ENCODE results near the gene PTPN9.
"Not testable (repeated sequence)": the region's sequence is repeated elsewhere in the genome, so short reads cannot be mapped to it uniquely, and the experiment has no call there.

Gene PTPN9

DNA sequence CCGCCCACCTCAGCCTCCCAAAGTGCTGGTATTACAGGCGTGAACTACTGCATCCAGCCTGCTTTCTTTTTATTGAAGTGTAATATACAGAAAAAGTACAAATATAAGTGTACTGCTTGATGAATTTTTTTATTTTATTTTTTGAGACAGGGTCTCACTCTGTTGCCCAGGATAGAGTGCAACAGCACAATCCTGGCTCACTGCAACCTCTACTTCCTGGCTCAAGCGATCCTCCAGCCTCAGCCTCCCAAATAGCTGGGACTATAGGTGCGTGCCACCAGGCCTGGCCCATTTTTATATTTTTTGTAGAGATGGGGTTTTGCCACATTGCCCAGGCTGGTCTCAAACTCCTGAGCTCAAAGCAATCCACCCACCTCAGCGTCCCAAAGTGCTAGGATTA, 3.8 kb upstream of the PTPN9 start:
- not testable (repeated sequence) for DNase-seq

DNA sequence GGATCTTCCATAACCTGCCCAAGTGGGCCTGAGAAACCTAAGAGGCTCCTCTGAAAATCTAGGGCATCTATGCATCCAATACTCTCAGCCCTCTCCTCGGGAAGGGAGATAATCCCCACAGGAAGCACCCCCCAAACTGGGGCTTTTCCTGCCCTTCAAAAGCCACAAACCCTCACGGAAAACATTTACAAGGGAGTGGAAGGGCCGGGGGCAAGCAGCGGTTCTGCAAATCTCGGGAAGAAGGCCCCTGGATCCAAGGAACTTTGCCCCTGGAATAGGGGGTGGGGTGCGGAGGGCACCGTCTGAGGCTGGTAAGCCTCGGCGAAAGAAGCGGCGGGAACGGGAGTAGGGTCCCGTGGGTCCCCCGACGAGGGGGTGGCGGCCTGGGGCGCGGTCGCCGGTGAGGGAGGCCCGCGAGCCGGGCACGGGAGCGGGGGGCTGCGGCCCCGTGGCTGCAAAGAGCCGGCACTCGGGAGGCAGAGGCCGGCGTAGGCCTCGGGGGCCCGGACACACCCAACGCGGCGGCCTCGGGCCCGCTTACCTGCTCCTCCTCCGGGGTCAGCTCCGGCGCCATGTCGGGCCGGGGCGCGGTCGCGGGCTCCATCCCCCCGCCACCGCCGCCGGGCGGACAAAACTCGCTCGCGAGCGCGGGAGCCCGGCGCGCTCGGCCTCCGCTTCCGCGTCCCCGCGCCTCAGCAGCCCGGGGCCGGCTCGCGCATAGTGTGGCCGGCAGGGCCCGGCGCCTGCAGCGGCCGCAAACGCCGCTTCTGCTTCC, 755 bp downstream of the PTPN9 start:
- DNase-seq = peak; percentile 46

DNA sequence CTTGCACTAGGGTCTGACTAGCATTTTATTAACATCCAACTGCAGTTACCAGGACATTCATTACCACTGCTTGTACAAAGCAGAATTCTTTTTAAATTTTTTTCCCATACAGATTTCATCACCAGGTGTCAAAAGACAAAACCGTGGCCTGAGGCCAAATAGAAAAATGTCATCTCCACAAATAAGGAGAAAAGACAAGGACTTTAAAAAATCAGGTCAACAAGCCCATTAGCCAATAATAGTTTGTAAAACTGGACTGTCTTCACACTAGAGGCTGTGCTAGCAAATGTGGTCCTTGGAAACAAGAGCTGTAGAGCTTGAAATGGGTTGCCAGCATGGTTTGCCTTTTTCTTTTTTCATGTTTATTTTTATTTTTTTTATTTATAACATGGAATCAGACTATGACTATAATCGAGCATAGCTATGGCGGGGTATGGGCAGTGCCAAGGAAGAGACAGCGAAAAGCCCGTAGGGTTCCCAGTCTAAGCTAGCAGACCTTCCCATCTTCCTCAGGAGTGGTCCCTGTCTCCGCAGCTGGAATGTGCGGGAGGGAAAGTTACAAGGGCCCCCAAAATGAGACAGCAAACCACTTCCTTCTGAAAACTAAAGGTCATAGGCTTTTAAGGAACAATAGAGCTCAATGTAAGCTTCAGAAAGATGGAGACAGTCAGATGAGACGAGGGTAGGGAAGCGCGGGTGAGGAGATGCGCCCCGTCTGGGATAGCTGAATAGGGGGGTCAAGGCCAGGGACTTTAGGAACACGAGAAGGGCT, 1.5 kb downstream of the PTPN9 start:
- peak; percentile 21 for DNase-seq

DNA sequence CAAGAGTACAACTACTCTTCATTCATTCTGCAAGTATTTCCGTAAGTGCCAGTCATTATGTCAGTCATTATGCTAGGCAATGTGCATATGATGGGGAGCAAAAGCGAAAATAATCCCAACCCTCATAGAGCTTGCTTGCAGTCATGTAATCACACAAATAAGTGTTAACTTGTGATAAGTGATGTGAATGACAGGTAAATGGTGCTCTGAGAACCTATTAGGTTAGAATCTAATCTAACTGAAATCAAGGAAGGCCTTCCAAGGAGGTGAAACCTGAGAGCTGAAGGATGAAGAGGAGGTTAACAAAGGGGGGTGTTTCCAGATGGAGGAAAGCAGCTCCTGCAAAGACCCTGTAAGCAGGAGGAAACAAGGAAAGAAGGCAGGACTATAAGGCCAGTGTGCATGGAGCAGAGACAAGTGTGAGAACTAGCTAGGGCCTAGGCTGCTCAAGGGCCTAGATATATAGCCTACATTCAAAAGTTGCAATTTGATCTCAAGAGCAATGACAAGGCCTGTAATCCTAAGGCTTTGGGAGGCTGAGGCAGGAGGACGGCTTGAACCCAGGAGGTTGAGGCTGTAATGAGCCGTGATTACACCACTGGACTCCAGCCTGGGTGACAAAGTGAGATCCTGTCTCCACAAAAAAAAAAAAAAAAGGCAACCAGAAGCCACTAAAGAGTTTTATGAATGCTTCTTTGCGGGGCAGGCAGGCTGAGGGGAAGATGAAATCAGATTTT, 5.3 kb downstream of the PTPN9 start:
- no peak for DNase-seq

DNA sequence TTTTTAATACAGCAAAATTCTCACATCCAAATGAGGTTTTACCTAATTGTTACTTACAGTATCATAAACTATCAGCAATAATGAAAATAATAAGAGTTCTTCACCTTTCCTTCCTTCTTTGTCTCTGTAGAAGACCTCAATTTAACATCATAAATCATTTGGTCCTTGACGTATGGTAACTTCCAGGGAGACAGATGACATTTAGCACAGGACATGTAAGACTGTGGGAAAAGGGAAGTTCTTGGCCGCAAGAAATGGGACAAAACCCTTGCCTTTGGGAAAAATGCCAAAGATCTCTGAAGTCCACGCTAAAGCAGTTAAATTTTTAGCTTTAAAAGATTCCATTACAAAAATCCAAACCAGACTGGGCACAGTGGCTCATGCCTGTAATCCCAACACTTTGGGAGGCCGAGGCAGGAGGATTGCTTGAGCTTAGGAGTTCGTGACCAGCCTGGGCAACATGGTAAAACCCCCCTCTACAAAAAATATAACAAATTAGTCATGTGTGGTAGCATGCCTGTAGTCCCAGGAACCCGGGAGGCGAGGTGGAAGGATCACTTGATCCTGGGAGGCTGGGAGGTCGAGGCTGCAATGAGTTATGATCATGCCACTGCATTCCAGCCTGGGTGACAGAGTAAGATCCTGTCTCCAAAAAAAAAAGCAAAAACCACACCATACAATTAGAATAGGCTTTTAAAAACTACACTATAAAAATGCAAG, 8.8 kb downstream of the PTPN9 start:
- no peak for DNase-seq

DNA sequence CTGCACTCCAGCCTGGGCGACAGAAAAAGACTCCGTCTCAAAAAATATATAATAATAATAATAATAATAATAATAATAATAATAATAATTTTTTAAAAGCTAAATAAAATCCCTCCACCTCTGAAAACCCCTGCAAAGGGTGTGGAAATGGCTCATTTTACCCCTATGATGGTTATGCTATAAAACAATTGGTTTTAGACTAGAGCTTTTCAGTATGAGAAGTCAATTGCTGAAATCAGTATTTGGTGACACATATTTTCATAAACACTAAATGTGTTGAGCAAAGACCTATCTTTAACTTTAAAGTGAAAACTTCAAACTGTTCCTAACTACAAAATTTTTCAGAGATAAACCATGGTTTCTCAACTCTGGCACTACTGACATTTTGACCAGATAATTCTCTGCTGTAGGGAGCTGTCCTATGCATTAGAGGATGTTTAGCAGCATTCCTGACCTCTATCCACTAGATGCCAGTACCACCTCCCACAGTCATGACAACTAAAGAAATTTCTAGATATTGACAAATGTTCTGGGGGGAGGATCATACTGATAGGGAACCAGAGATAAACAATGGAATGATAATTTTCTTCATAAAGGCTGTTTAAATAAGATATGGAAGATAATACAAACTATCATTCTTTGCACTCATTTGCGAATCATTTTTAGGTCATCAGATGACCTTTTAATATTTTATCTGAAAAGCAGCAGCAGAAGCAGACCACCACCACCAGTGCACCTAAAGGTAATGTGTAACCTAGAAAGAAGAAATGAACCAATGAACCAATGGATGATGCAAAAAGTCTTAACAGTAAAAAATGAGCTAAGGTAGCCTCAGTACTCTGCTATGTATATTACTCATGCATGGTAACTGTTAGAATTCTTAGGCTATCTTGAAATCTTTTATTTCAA, 13.8 kb downstream of the PTPN9 start:
- no peak for DNase-seq

DNA sequence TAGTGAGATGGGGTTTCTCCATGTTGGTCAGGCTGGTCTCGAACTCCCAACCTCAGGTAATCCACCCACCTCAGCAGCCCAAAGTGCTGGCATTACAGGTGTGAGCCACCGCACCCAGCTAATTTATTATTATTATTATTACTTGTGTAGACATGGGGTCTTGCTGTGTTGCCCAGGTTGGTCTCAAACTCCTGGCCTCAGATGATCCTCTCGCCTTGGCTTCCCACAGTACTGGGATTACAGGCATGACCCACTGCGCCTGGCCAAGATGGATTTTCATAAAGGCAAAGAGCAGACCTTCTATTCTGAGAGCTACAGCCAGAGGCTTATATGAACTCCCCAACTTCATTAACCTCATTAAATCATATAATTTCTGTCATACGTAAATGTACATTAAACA, 17.2 kb downstream of the PTPN9 start:
- no peak for DNase-seq

DNA sequence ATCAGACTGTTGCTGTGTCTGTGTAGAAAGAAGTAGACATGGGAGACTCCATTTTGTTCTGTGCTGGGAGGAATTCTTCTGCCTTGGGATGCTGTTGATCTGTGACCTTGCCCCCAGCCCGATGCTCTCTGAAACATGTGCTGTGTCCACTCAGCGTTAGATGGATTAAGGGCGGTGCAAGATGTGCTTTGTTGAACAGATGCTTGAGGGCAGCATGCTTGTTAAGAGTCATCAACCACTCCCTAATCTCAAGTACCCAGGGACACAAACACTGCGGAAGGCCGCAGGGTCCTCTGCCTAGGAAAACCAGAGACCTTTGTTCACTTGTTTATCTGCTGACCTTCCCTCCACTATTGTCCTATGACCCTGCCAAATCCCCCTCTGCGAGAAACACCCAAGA, 19.8 kb downstream of the PTPN9 start:
- not testable (repeated sequence) for DNase-seq

DNA sequence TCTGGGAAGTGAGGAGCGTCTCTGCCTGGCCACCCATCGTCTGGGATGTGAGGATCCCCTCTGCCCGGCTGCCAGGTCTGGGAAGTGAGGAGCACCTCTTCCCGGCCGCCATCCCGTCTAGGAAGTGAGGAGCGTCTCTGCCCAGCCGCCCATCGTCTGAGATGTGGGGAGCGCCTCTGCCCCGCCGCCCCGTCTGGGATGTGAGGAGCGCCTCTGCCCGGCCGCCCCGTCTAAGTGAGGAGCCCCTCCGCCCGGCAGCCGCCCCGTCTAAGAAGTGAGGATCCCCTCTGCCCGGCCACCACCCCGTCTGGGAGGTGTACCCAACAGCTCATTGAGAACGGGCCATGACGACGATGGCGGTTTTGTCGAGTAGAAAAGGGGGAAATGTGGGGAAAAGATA, 20.2 kb downstream of the PTPN9 start:
- DNase-seq = not testable (repeated sequence)

DNA sequence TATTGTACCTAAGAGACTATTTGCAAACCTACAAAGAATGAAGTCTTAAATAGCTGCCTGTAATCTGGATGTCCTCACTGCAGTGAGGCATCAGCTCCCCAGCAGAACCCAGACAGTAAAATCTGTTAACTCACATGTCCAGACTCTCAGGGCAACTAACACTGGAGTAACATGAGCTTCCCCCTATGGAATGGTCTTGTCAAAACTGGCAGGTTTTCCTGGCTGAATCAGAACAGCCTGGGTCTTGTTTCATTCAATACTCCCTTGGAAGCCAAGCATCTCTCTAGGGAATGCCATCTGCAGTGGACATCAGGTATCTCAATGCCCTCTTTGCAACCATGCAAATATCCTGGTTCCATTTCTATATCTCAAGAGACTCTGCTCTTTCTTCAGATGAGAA, 24.4 kb downstream of the PTPN9 start:
- DNase-seq = no peak

DNA sequence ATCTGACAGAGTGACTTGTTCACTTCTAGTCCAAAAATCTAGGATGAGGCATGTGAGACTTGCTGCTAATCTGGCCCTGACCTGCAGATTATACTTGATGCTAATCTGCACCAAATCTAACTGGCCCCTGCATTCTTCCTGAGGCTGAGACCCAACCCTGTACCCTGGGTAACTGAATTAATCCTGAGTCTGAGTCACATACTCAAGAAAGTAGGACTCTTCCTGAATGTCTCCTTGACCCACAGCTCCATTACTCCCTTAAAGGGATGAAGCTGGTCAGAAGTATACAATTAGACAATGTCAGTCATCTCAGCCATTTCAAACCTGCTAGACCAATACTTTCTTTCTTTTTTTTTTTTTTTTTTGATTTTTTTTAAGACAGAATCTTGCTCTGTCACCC, 25.5 kb downstream of the PTPN9 start:
- no peak for DNase-seq

DNA sequence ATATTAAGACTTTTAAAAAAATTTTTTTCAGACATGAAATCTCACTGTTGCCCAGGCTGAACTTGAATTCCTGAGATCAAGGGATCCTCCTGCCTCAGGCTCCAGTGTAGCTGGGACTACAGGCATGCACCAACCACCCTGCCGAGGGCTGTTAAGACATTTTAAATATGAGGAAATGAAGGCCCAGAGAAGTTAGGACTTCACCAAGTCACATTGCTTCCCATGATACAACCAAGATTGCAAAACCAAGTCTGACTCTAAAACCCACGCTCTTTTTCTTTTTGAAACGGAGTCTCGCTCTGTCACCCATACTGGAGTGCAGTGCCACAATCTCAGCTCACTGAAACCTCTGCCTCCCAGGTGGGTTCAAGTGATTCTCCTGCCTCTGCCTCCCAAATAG, 28.0 kb downstream of the PTPN9 start:
- no peak for DNase-seq

DNA sequence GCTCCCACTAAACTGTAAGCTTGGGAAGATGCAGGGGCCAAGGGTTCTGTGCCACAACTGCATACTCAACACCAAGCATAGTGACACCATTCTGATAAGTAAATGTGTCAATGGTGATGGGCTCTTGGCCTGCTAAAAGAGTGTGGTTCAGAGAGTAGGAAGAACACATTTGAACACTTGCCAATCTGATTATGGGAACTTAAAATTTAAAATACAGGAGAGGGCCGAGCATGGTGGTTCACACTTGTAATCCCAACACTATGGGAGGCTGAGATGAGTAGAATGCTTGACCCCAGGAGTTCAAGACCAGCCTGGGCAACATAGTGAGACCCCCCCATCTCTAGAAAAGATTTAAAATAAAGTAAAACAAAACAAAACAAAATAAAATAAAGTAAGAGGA, 34.1 kb downstream of the PTPN9 start:
- DNase-seq = no peak

DNA sequence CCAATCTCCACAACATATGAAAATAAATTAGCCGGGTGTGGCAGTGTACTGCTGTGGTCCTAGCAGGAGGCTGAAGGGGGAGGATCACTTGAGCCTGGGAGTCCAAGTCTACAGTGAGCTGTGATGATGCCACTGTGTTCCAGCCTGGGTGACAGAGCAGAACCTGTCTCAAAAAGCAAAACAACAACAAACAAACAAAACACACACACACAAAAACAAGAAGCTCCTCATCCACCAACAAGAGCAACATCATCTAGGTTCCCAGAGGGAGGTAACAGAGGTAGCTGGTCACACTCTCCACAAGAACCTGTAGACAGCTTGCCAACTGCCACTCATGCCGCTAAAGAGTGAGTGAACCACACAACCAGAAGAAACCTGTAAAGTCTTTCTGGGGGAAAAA, 34.8 kb downstream of the PTPN9 start:
- DNase-seq = no peak

DNA sequence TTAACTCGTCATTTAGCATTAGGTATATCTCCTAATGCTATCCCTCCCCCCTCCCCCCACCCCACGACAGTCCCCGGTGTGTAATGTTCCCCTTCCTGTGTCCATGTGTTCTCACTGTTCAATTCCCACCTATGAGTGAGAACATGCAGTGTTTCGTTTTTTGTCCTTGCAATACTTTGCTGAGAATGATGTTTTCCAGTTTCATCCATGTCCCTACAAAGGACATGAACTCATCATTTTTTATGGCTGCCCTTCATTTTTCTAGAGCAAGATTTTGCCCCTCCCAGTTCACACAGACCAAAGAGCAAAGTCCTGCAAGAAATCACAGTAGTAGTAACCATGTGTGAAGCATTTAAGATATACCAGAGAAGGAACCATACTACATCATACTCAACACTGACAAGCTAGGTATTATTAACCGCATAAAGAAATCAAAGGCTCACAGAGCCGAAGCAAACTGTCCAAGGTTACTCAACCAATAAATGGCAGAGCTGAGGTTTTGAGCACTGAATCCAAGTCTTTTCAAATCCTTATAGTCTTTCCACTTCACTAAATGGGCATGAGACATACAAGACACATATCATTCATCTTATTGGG, 36.1 kb downstream of the PTPN9 start:
- not testable (repeated sequence) for DNase-seq

DNA sequence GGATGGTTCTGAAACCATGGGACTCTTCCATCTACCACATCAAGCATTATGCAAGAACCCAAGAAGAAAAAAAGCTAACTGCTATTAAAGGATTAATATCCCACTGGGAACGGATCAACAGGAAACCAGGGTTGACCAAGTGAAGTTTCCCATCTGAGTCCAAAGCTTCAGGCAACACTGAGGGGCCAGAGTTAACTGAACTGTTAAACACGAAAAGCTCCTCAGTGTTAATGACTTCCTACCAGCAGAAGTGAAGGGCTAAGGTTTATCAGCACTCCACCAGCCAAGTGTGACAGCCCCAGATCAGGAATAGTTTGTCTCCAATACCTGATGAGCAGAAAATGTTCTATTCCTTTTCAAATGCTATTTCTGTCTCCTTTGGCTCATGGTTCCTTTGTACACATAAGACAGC, 36.7 kb downstream of the PTPN9 start:
- DNase-seq = no peak

DNA sequence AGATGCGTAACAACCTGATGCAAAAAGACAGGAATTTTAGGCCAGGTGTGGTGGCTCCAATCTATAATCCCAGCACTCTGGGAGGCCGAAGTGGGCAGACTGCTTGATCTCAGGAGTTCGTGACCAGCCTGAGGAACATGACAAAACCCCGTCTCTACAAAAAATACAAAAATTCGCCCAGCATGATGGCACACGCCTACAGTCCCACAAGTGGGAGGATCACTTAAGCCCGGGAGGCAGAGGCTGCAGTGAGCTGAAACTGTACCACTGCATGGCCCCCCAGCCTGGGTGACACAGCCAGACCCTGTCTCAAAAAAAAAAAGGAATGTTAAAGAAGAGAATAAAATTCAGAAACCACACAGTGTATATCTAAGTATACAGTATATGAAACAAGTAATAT, 40.7 kb downstream of the PTPN9 start:
- DNase-seq = no peak

DNA sequence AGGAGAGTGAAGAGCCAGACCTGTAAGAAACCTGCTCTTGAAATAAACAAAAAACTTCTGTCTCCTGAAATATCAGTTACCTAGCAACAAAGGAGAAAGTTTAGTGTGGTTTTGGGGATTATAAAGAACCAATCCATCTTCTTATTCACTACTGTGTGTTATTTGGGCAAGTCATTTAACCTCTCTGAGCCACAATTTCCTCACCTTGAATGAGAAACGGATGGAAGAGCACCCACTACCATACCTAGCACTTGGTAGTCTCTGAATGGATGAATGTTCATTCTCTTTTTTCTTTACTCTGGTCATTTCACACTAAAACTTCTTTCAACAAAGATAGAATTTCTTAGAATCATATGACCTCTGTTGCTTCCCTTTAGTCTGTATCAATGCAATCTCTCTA, 45.2 kb downstream of the PTPN9 start:
- DNase-seq = no peak

DNA sequence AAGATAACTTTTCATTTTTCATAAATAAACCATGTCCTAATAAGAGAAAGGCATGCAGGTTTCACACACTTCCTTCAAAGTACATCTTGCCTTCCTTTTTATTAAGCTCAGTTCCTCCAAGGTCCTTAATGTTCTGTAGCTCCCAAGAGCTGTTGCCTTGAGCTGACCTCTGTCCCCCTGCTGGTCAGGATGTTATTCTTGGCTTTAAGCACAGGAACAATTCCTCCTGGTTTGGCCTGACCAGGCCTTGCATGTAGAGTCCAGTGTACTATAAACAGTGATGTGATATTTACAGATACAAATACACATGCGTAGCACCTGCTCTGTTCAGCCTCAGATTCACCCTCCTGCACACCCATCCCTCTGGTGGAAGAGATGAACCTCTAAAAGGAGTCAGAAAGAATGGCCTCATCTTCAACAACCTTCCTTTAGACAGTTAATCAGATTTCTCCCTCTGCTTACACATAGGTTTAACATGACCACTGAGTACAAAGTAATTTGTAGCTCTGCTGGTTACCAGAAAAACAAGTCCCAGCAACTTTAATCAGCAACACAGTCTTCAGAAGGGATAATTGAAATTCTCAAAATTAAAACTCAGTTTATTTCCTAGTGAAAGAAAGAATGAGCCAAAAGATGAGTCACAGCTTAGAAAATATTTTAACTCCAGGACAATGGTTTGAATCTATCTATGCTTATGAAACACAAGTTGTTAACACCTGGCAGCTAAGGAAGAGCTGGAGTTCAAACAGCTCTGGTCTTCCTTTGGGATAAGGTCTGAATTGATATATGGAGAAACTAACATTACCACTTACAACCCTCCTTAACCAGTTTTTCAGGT, 46.5 kb downstream of the PTPN9 start:
- DNase-seq = no peak

DNA sequence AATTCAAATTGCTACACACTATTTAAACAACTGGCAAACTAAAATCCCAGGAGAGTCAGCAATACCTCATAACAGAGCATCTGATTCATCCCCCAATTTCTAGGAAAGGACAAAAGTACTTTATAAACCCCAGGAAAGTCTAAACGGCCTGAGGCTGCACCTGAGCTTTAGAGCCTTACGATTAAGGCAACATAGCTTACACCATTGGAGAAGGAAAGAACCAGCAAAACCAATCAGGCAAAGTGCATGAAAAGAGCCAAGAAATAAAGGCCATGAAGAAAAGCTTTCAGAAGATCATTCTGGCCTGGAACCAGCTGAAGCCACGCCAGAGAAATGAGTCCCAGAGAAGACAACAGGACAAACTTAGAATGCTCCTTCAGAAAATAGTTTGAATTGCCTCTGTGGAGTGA, 48.1 kb downstream of the PTPN9 start:
- DNase-seq = no peak

DNA sequence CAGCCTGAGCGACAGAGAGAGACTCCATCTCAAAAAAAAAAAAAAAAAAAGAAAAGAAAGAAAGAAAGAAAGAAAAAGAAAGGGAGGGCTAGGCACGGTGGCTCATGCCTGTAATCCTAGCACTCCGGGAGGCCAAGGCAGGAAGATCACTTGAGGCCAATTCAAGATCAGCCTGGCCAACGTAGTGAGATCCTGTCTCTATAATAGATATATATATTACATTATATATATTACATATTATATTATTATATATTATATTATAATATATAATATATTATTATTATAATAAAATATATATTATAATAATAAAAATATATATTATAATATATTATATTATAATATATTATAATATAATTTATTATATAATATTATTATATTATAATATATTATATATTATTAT, 48.9 kb downstream of the PTPN9 start:
- no peak for DNase-seq

All from CD4-positive, alpha-beta T cell treated with Interleukin-17A for 4 hours (primary cell).